ENCODE results near the gene TSPAN2. TPM values are rescaled to one million over a fixed set of nuclear protein-coding genes. Genes with fewer than 3 reads are reported as not detected.

The TSPAN2 gene
- total and polyA plus RNA-seq, 9 of the 15 experiments (the other 6 are each of a cell fraction or from before 2014, with no cell fraction given): not detected

- Histone ChIP-seq H3K4me1 (replicated peaks in 1 of 2; ENCODE audit: control insufficient read depth in 2 of 2, insufficient read depth in 2 of 2, low read length in 2 of 2) (no peaks in the 10 kb centered on the region), H3K9me1 (ENCODE audit: control insufficient read depth, insufficient read depth, low read length) (no peaks in the 10 kb centered on the region), H3K27me3 (ENCODE audit: control insufficient read depth in 2 of 2, insufficient read depth in 2 of 2, low read length in 2 of 2) (peaks cover 0 to 11% of the 10 kb centered on the region in 2 experiments; a peak in 1 of 5 replicates), H3K4me3 (no peak overlapping the region), H2AFZ (ENCODE audit: low read depth, low read length) (no peak overlapping the region), H3K27ac (ENCODE audit: extremely low read depth, low read depth, low read length) (no peak overlapping the region), H3K4me2 (ENCODE audit: insufficient read depth, low read length) (no peak overlapping the region), H3K9me3 (replicated peaks; ENCODE audit: control insufficient read depth, insufficient read depth, low read depth, low read length) (no peaks in the 10 kb centered on the region), H4K20me1 (replicated peaks; ENCODE audit: control insufficient read depth, insufficient read depth, low read length) (no peaks in the 10 kb centered on the region), H3K36me3 (ENCODE audit: control insufficient read depth, insufficient read depth, low read length) (no peaks in the 10 kb centered on the region), H3K9ac (ENCODE audit: insufficient read depth in 1 of 2, low read depth in 2 of 2, low read length in 2 of 2) (no peak overlapping the region), H3K79me2 (ENCODE audit: control insufficient read depth, insufficient read depth, low read length) (no peaks in the 10 kb centered on the region)
- in situ Hi-C loops (cut with MboI) (loop anchor here (25.0 kb wide), 1 partner anchor 1088 kb away; the partner anchor contains the start of gene OLFML3), intact Hi-C loops (cut with micrococcal nuclease) (no loop called here)
- 1% methylated on average over 11 of the region's 11 CpGs for WGBS (ENCODE audit: insufficient coverage, low coverage, missing lambda C conversion rate)
- DNase-seq (ENCODE audit: extremely low read depth in 1 of 4, low spot score in 3 of 4) (no peak), FAIRE-seq (no peak), ATAC-seq (no peak)
- no TSS peak for BruUV-seq (replicated peaks)
- no peak for TF ChIP-seq EP300 (IDR thresholded peaks at IDR 0.05; ENCODE audit: low read length)
- TF ChIP-seq ZNF57 (CRISPR knock-in tag; IDR thresholded peaks at IDR 0.05): no peak
- no peak for TF ChIP-seq KHSRP (IDR thresholded peaks at IDR 0.05)
- POLR2A ChIA-PET: interaction anchor here (0.5 kb wide), 1 partner anchor 367 kb away, joined by 3 read pairs; no protein-coding TSS in a partner anchor
- CTCF ChIA-PET (ENCODE audit: low intra/inter-chr PET ratio): no interaction called here
Measured at GRCh38 chr1:115074839-115075534, 14.3 kb downstream of the TSPAN2 start.

- Histone ChIP-seq H3K4me1 (replicated peaks in 1 of 2; ENCODE audit: control insufficient read depth in 2 of 2, insufficient read depth in 2 of 2, low read length in 2 of 2) (no peaks in the 10 kb centered on the region), H3K4me2 (ENCODE audit: insufficient read depth, low read length) (no peak overlapping the region), H3K4me3 (no peak overlapping the region), H3K9me1 (ENCODE audit: control insufficient read depth, insufficient read depth, low read length) (no peaks in the 10 kb centered on the region), H3K27ac (ENCODE audit: extremely low read depth, low read depth, low read length) (no peak overlapping the region), H3K9me3 (replicated peaks; ENCODE audit: control insufficient read depth, insufficient read depth, low read depth, low read length) (no peaks in the 10 kb centered on the region), H2AFZ (ENCODE audit: low read depth, low read length) (no peak overlapping the region), H3K9ac (ENCODE audit: insufficient read depth in 1 of 2, low read depth in 2 of 2, low read length in 2 of 2) (no peak overlapping the region), H3K27me3 (ENCODE audit: control insufficient read depth in 2 of 2, insufficient read depth in 2 of 2, low read length in 2 of 2) (peaks cover 0 to 11% of the 10 kb centered on the region in 2 experiments; a peak in 1 of 5 replicates), H3K36me3 (ENCODE audit: control insufficient read depth, insufficient read depth, low read length) (no peaks in the 10 kb centered on the region), H3K79me2 (ENCODE audit: control insufficient read depth, insufficient read depth, low read length) (no peaks in the 10 kb centered on the region), H4K20me1 (replicated peaks; ENCODE audit: control insufficient read depth, insufficient read depth, low read length) (no peaks in the 10 kb centered on the region)
- CTCF ChIA-PET (ENCODE audit: low intra/inter-chr PET ratio): no interaction called here
- no peak for FAIRE-seq
- ATAC-seq: no peak
- TF ChIP-seq MLX (CRISPR knock-in tag; conservative IDR thresholded peaks at IDR 0.05): no peak
- no peak for TF ChIP-seq CGGBP1 (CRISPR knock-in tag; IDR thresholded peaks at IDR 0.05)
- TF ChIP-seq HNRNPH1 (optimal IDR thresholded peaks at IDR 0.05; ENCODE audit: low read depth, low read length): no peak
- under 1% methylated on average over 10 of the region's 10 CpGs for WGBS (ENCODE audit: insufficient coverage, low coverage, missing lambda C conversion rate)
- no peak for DNase-seq (ENCODE audit: extremely low read depth in 1 of 4, low spot score in 3 of 4)
- in situ Hi-C loops (cut with MboI) (loop anchor here (25.0 kb wide), 1 partner anchor 1086 kb away; the partner anchor contains the start of gene OLFML3), intact Hi-C loops (cut with micrococcal nuclease) (no loop called here)
- no TSS peak for BruUV-seq (replicated peaks)
- POLR2A ChIA-PET: no interaction called here
Measured at GRCh38 chr1:115073298-115074087, 15.8 kb downstream of the TSPAN2 start.

Data from K562 (cell line).